ENCODE data around the gene CSMD2.

- TF ChIP-seq POLR2AphosphoS5 (IDR thresholded peaks at IDR 0.05; ENCODE audit: low read depth, low read length): no peak
- TF ChIP-seq TAF1 (IDR thresholded peaks at IDR 0.05; ENCODE audit: borderline replicate concordance, low read depth, low read length): no peak
Measured at GRCh38 chr1:33617451-33617850, 547.6 kb downstream of the CSMD2 start.

Data from GM12892 (cell line).